ENCODE measurements around the gene ARHGAP28.

GRCh38 chr18:6784046-6784445 lies 54.5 kb downstream of the ARHGAP28 start:
- no peak for TF ChIP-seq CTCF (IDR thresholded peaks at IDR 0.05; ENCODE audit: insufficient read depth, low read length)
- TF ChIP-seq REST (IDR thresholded peaks at IDR 0.05; ENCODE audit: insufficient replicate concordance, low read depth): no peak
- no peak for TF ChIP-seq POLR2AphosphoS5 (IDR thresholded peaks at IDR 0.05; ENCODE audit: low read depth)
- no peak for TF ChIP-seq GABPA (IDR thresholded peaks at IDR 0.05; ENCODE audit: low read depth)
- no peak for TF ChIP-seq SPI1 (IDR thresholded peaks at IDR 0.05; ENCODE audit: borderline replicate concordance, low read depth)
